Gastrocnemius medialis (tissue), 4 donors: ENCODE data around the gene STK4.

ENCODE experiments used
- CTCF ChIP-seq, 5 experiments: fragments of 450-650 bp in 3 of 5; fragments of 200-600 bp in 2 of 5; sonication (generic) in 2 of 5; IDR thresholded peaks in 4 of 5; conservative IDR thresholded peaks in 1 of 5; 1 replicate in 4 of 5; 2 replicates in 1 of 5; pipeline ENCODE4 v1.5.1; 2016 to 2019; ENCODE audit warnings: antibody characterized with exemption in 5 of 5, mild to moderate bottlenecking in 3 of 5, moderate library complexity in 3 of 5
- POLR2A ChIP-seq, 2 donors: fragments of 450-650 bp; IDR thresholded peaks; one replicate each; pipeline ENCODE4 v1.6.1; 2017; ENCODE audit warnings: antibody characterized with exemption in 2 of 2, mild to moderate bottlenecking in 2 of 2, moderate library complexity in 2 of 2

GRCh38 chr20:45037050-45037449 is 70.7 kb downstream of the STK4 start:
- no peak for TF ChIP-seq CTCF (IDR thresholded peaks at IDR 0.05 in 4 of 5, conservative IDR thresholded peaks at IDR 0.05 in 1 of 5)
- no peak for TF ChIP-seq POLR2A (IDR thresholded peaks at IDR 0.05)
